ENCODE measurements around the gene OR2B6.

The OR2B6 gene

DNA sequence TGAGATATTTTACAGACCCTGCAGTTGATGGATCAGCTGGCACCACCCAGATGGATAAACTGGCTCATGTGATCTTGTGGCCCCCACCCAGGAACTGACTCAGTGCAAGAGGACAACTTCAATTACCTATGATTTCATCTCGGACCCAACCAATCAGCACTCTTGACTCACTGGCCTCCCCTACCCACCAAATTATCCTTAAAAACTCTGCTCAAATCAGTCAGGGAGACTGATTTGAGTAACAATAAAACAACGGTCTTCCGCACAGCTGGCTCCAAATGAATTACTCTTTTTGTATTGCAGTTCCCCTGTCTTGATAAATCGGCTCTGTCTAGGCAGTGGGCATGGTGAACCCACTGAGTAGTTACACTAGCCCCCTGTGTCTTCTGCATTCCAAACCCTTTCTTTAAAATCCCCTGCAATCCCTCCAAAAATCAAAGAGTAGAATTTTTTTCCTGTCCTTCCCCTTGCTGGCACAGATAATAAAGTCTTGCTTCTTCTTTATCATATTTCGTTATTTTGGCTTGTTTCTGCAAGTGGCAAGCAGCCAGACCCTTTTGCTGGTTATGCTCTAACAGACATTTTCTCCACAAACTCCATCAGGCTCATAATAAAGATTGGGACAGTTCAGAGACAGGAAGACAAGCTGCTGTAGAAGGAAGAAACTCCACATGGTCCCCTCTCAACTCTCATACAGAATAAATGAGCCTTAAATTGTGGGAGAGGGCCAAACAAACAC is 48.3 kb downstream of the OR2B6 start:
- H3K9me3 ChIP-seq (ENCODE audit: severe bottlenecking), result no peaks in the 10 kb centered on the region
- H3K4me3 ChIP-seq (ENCODE audit: low read depth, low read length), result no peak overlapping the region
- H3K36me3 ChIP-seq, result no peaks in the 10 kb centered on the region
- peaks cover 83% of the 10 kb centered on the region for H3K27me3 ChIP-seq (ENCODE audit: insufficient read depth, low read depth, severe bottlenecking)
- no peak overlapping the region for H3K27ac ChIP-seq
- DNase-seq, result no peak
- TF ChIP-seq, protein P1, sequence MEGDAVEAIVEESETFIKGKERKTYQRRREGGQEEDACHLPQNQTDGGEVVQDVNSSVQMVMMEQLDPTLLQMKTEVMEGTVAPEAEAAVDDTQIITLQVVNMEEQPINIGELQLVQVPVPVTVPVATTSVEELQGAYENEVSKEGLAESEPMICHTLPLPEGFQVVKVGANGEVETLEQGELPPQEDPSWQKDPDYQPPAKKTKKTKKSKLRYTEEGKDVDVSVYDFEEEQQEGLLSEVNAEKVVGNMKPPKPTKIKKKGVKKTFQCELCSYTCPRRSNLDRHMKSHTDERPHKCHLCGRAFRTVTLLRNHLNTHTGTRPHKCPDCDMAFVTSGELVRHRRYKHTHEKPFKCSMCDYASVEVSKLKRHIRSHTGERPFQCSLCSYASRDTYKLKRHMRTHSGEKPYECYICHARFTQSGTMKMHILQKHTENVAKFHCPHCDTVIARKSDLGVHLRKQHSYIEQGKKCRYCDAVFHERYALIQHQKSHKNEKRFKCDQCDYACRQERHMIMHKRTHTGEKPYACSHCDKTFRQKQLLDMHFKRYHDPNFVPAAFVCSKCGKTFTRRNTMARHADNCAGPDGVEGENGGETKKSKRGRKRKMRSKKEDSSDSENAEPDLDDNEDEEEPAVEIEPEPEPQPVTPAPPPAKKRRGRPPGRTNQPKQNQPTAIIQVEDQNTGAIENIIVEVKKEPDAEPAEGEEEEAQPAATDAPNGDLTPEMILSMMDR (IDR thresholded peaks at IDR 0.05; ENCODE audit: low read depth, low read length), result no peak

DNA sequence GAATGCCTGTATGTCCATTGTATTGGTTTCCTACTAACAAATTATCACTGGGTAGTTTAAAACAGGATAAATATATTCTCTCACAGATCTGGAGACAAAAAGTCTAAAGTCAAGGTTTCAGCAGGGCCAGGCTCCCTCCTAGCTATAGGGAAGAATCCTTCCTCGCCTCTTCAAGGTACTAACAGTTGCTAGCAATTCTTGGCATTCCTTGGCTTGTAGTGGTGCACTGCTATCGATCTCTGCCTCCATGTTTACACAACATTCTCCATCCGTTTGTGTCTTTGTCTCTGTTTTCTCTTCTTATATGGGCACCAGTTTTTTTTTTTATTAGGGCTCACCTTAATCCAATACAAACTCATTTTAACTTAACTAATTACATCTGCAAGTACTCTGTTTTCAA is 48.9 kb downstream of the OR2B6 start:
- no peak overlapping the region for H3K4me3 ChIP-seq (ENCODE audit: low read depth, low read length)
- TF ChIP-seq, protein P1 (IDR thresholded peaks at IDR 0.05; ENCODE audit: low read depth, low read length), result no peak
- H3K27me3 ChIP-seq (ENCODE audit: insufficient read depth, low read depth, severe bottlenecking), result peaks cover 83% of the 10 kb centered on the region
- no peaks in the 10 kb centered on the region for H3K36me3 ChIP-seq
- no peak for DNase-seq
- no peaks in the 10 kb centered on the region for H3K9me3 ChIP-seq (ENCODE audit: severe bottlenecking)
- H3K27ac ChIP-seq, result no peak overlapping the region
